Measurements from ENCODE around the gene MAP3K5. TPM values are rescaled to one million over a fixed set of nuclear protein-coding genes. Genes with fewer than 3 reads are reported as not detected.

Gene MAP3K5
- total RNA-seq, 1 donor from 2014 or later: 24.4 TPM

DNA sequence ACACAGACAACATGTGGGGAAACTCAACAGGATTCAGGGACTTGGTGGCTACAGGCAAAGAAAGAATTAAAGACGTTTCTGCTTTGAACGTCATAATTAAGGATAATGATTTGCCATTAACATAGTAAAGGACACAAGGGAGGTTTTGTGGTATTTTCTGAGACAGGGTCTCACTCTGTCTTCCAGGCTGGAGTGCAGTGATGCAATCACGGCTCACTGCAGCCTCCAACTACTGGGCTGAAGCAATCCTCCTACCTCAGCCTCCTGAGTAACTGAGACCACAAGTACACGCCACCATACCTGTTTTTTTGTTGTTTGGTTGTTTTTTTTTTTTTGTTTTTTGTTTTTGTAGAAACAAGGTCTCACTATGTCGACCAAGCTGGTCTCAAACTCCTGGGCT, 62.4 kb downstream of the MAP3K5 start:
- no peak overlapping the region for H3K27ac Mint-ChIP-seq
- ATAC-seq (ENCODE audit: low read depth) (no peak), DNase-seq (no peak)
- peaks cover 7% of the 10 kb centered on the region for H3K36me3 Mint-ChIP-seq (ENCODE audit: low read depth)
- TF ChIP-seq, protein P1, sequence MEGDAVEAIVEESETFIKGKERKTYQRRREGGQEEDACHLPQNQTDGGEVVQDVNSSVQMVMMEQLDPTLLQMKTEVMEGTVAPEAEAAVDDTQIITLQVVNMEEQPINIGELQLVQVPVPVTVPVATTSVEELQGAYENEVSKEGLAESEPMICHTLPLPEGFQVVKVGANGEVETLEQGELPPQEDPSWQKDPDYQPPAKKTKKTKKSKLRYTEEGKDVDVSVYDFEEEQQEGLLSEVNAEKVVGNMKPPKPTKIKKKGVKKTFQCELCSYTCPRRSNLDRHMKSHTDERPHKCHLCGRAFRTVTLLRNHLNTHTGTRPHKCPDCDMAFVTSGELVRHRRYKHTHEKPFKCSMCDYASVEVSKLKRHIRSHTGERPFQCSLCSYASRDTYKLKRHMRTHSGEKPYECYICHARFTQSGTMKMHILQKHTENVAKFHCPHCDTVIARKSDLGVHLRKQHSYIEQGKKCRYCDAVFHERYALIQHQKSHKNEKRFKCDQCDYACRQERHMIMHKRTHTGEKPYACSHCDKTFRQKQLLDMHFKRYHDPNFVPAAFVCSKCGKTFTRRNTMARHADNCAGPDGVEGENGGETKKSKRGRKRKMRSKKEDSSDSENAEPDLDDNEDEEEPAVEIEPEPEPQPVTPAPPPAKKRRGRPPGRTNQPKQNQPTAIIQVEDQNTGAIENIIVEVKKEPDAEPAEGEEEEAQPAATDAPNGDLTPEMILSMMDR (IDR thresholded peaks at IDR 0.05): no peak
- H3K4me1 Mint-ChIP-seq: peaks cover 49% of the 10 kb centered on the region
- H3K4me3 Mint-ChIP-seq: no peak overlapping the region
- H3K9me3 Mint-ChIP-seq: no peaks in the 10 kb centered on the region
- no peaks in the 10 kb centered on the region for H3K27me3 Mint-ChIP-seq
- ChIA-PET POLR2A (interaction anchor here (0.7 kb wide), 2 partner anchors 193 to 1232 kb away, joined by 5 to 14 read pairs; partner anchors contain the start of gene AHI1), CTCF (interaction anchor here (0.6 to 3.3 kb wide), 2 partner anchors 62 to 1248 kb away, joined by 4 to 11 read pairs; partner anchors contain the start of gene MAP3K5)
- intact Hi-C loops (cut with micrococcal nuclease): loop anchor here (10.0 kb wide), 1 partner anchor 195 kb away; the partner anchor contains the start of gene SLC35D3

DNA sequence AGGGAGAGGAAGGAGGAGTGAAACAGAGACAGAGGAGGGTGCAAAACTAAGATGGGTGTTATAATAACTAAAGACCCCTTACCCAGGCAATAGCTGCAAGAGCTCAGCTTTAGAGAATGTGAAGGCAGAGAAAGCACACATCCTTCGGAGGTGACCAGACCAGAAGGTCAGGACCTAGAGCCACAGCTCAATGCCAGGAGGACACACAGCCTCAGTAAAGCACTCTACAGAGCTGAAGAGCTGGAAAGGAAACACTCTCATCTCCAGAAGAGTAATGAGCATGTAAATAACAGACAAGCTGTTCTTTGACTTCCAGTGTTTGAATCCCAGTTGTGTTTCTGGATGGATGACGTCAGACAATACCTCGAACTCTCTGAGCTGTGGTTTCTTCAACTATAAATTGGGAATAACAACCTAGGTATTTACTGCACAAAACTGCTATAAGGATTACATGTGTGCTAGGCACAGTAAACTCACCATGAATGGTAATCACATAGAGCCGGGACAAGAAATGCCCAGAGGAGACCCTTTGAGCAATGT, 63.2 kb downstream of the MAP3K5 start:
- intact Hi-C loops (cut with micrococcal nuclease): loop anchor here (10.0 kb wide), 1 partner anchor 196 kb away; the partner anchor contains the start of gene SLC35D3
- TF ChIP-seq, protein P1 (IDR thresholded peaks at IDR 0.05): no peak
- DNase-seq (no peak), ATAC-seq (ENCODE audit: low read depth) (no peak)
- Mint-ChIP-seq H3K4me1 (peaks cover 52% of the 10 kb centered on the region), H3K36me3 (ENCODE audit: low read depth) (peaks cover 7% of the 10 kb centered on the region), H3K9me3 (no peaks in the 10 kb centered on the region), H3K27me3 (no peaks in the 10 kb centered on the region), H3K4me3 (no peak overlapping the region), H3K27ac (no peak overlapping the region)
- ChIA-PET CTCF (interaction anchor here (0.9 to 3.3 kb wide), 2 partner anchors 61 to 63 kb away, joined by 3 to 11 read pairs; partner anchors contain the start of gene MAP3K5), POLR2A (interaction anchor here (0.9 kb wide), 1 partner anchor 36 kb away, joined by 3 read pairs; no protein-coding TSS in a partner anchor)

DNA sequence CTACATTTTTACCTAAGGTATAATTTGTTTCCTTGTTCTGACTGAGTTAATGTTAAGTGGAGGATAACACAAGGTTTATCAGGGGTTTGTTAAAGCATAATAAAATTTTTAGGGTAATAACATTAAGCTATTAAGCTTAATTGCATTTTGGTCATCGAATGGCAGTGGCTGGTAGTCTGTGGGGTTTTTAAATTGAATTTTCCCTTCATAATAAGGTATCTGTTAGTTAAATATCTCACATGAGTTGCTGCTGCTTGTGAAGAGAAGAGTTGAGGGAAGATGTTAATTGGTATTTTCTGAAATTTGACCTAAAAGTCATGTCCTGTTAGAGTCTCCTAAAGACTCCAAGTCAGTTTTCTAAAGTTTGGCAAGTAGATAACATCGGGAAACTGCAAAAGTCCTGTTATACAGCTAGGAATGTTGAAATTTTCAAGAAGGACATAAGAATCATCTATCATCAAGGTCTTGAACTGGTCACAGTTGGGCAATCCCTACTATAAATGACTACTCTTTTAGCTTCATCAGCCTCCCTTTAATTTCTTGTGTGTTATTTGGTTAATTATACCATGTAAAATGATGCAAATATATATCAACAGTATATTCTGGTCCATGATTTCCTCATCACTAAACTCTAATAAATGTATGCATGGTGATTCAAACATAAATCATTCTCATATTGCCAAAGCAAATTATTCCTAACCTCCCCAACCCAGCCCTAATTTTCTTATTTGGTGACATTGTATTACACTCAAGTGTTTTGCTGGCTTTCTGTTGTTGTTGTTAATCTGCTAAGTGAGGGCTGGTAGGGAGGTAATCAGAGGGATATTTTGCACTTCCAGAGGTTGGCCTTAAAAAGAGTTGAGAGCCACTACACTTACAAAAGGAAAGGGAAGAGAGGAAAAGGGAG, 64.0 kb downstream of the MAP3K5 start:
- Mint-ChIP-seq H3K27ac (no peak overlapping the region), H3K4me1 (peaks cover 59% of the 10 kb centered on the region), H3K9me3 (no peaks in the 10 kb centered on the region), H3K36me3 (ENCODE audit: low read depth) (peaks cover 7% of the 10 kb centered on the region), H3K4me3 (no peak overlapping the region), H3K27me3 (no peaks in the 10 kb centered on the region)
- CTCF ChIA-PET: interaction anchor here (0.9 to 3.3 kb wide), 2 partner anchors 61 to 63 kb away, joined by 3 to 11 read pairs; partner anchors contain the start of gene MAP3K5
- TF ChIP-seq, protein P1 (IDR thresholded peaks at IDR 0.05): no peak
- intact Hi-C loops (cut with micrococcal nuclease): loop anchor here (10.0 kb wide), 1 partner anchor 197 kb away; the partner anchor contains the start of gene SLC35D3
- POLR2A ChIA-PET: interaction anchor here (0.9 kb wide), 1 partner anchor 36 kb away, joined by 3 read pairs; no protein-coding TSS in a partner anchor
- ATAC-seq (ENCODE audit: low read depth) (no peak), DNase-seq (no peak)

DNA sequence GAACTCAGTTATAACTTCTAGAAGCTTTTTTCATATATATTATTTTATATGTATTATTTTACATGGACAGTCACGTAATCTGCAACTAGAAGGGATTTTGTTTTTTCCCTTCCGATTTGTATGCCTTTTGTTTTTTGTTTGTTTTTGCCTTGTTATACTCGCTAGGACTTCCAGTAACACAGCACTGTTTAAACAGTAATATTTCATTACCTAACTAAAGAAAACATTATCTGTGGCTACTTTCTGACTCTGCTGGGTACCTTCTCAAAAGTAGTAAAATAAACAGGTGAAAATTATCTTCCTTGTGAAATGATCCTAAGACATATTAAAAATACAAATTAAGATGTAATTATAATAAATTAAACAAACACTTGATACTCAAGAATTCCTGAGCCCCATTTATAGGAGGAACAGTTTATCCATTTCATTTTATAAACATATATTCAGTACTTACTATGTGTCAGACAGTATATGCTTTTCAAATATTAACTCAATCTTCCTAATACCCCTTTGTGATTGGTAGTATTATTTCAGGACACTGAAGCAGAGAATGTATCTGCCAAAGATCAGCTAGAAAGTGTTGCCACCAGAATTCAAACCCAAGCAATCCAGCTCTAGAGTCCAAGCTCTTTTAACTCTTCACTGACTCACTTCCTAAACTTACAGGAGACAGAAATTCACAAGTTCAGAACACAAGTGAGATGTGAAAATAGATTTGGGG, 65.3 kb downstream of the MAP3K5 start:
- Mint-ChIP-seq H3K27ac (no peak overlapping the region), H3K27me3 (no peaks in the 10 kb centered on the region), H3K4me1 (peaks cover 55% of the 10 kb centered on the region), H3K9me3 (no peaks in the 10 kb centered on the region), H3K4me3 (no peak overlapping the region), H3K36me3 (ENCODE audit: low read depth) (peaks cover 7% of the 10 kb centered on the region)
- ATAC-seq (ENCODE audit: low read depth) (no peak), DNase-seq (no peak)
- ChIA-PET CTCF (interaction anchor here (3.3 kb wide), 1 partner anchor 65 kb away, joined by 11 read pairs; the partner anchor contains the start of gene MAP3K5), POLR2A (no interaction called here)
- TF ChIP-seq, protein P1 (IDR thresholded peaks at IDR 0.05): no peak
- intact Hi-C loops (cut with micrococcal nuclease): loop anchor here (10.0 kb wide), 1 partner anchor 198 kb away; the partner anchor contains the start of gene SLC35D3
